Measurements from ENCODE around the gene BRME1.
A peak's percentile ranks its signal among the peaks of the same experiment; 100 is the strongest.

The BRME1 gene

GRCh38 chr19:13833330-13834243 lies 72.3 kb downstream of the BRME1 start:
- DNase-seq: peak in 55 of 56 donors; percentile 24 to 92 (median 76)

All from nucleus accumbens (tissue), 56 donors.